ENCODE measurements around the gene VILL.

DNA sequence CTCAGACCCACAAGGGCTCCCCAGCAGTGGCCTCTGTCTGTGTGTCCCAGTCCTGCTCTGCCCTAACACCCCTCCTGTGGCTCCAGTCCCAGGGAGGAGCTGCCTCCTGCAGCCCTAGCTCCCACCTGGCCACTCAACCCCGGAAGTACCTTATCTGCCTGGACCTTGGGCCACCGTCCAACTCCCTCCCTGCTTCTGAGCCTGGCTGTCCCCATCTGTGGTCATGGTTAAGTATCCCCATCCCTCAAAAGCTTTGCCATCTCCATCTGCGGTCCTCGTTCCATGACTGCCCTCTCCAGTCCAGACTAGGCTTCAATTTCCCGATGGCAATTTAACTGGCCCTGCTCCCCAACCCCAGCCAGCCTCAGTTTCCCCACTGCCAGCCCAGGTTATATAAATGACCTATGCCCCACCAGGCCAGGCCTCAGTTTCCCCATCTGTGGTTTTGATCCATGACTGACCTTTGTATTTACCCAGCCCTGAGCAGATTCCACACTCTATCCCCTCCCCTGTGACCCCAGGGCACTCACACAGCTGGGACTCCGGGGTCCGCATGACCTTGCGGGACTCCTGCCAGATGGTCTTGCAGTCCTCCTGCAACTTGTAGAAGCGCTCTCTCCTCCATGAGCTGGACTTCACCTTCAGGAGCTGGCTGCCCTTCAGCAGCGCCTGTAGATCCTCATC, 29.2 kb downstream of the VILL start:
- TF ChIP-seq, protein P1, sequence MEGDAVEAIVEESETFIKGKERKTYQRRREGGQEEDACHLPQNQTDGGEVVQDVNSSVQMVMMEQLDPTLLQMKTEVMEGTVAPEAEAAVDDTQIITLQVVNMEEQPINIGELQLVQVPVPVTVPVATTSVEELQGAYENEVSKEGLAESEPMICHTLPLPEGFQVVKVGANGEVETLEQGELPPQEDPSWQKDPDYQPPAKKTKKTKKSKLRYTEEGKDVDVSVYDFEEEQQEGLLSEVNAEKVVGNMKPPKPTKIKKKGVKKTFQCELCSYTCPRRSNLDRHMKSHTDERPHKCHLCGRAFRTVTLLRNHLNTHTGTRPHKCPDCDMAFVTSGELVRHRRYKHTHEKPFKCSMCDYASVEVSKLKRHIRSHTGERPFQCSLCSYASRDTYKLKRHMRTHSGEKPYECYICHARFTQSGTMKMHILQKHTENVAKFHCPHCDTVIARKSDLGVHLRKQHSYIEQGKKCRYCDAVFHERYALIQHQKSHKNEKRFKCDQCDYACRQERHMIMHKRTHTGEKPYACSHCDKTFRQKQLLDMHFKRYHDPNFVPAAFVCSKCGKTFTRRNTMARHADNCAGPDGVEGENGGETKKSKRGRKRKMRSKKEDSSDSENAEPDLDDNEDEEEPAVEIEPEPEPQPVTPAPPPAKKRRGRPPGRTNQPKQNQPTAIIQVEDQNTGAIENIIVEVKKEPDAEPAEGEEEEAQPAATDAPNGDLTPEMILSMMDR (IDR thresholded peaks at IDR 0.05): no peak
- no peak for TF ChIP-seq POLR2A (IDR thresholded peaks at IDR 0.05)
